NT2/D1 (cell line): Measurements from ENCODE around the gene TMEM203.

ENCODE experiments used
- YY1 ChIP-seq: IDR thresholded peaks from 2 replicates; pipeline ENCODE4 v1.6.1; 2011; ENCODE audit not compliant: insufficient read length, insufficient read depth
- ZNF274 ChIP-seq: IDR thresholded peaks from 2 replicates; pipeline ENCODE4 v1.6.1; 2011; ENCODE audit warnings: mild to moderate bottlenecking, low read depth, low read length

DNA sequence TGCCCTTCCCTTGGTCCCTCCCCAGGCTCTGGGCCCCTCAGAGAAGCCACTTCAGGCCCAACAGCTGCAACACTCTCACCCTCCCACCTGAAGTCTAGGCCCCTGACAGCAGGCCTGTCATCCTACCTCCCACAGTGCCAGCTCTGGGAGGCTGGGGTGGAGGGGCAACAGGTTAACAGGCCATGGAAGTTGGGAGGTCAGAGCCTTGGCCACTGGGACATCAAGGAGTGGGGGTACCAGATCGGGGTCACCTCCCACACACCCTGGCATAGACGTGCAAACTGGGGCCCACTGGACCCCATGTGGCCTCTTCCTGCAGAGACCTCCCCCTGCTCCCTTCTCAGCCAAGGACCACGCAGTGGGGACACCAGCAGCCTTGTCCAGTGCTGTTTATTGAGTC, 14.2 kb downstream of the TMEM203 start:
- TF ChIP-seq ZNF274 (no peak), YY1 (no peak)
